Endothelial cell (in vitro differentiated cells): ENCODE measurements around the gene SLFN12. TPM values are rescaled to one million over a fixed set of nuclear protein-coding genes. Genes with fewer than 3 reads are reported as not detected.

Source experiments
- DNase-seq: peaks from one replicate; pipeline ENCODE4 v3.0.0; 2021; ENCODE audit warnings: low spot score
- H3K27ac Mint-ChIP-seq: one replicate; pipeline ENCODE4 v1.8.0; 2021; ENCODE audit warnings: mixed read lengths, inconsistent platforms; ENCODE audit not compliant: unreplicated experiment
- H3K27me3 Mint-ChIP-seq: one replicate; pipeline ENCODE4 v1.8.0; 2021; ENCODE audit warnings: mild to moderate bottlenecking, moderate library complexity, mixed read lengths, inconsistent platforms; ENCODE audit not compliant: unreplicated experiment
- H3K36me3 Mint-ChIP-seq: one replicate; pipeline ENCODE4 v1.8.0; 2021; ENCODE audit warnings: mild to moderate bottlenecking, low read depth, mixed read lengths, inconsistent platforms; ENCODE audit not compliant: unreplicated experiment
- H3K4me1 Mint-ChIP-seq: one replicate; pipeline ENCODE4 v1.8.0; 2021; ENCODE audit warnings: mild to moderate bottlenecking, mixed read lengths, inconsistent platforms; ENCODE audit not compliant: unreplicated experiment
- H3K4me3 Mint-ChIP-seq: one replicate; pipeline ENCODE4 v1.8.0; 2021; ENCODE audit warnings: mild to moderate bottlenecking, mixed read lengths, inconsistent platforms; ENCODE audit not compliant: unreplicated experiment
- H3K9me3 Mint-ChIP-seq: one replicate; pipeline ENCODE4 v1.8.0; 2021; ENCODE audit warnings: mixed read lengths, inconsistent platforms; ENCODE audit not compliant: unreplicated experiment
- total RNA-seq: library from RNA; stranded (reverse); fragmentation: NEBNext Ultra II Directional; extraction: Animal tissue kit (Norgen Biotek cat#: 25700); gene quantifications from one replicate; pipeline ENCODE4 v1.2.1, GENCODE V29; 2021; ENCODE audit not compliant: unreplicated experiment
- TF ChIP-seq, protein P1 (sequence below): fragments of 200-600 bp; sonication (generic); IDR thresholded peaks from one replicate; pipeline ENCODE4 v1.5.0; 2021; ENCODE audit warnings: antibody characterized with exemption; ENCODE audit not compliant: unreplicated experiment

The SLFN12 gene
- total RNA-seq, 1 donor from 2014 or later, result 25.7 TPM

DNA sequence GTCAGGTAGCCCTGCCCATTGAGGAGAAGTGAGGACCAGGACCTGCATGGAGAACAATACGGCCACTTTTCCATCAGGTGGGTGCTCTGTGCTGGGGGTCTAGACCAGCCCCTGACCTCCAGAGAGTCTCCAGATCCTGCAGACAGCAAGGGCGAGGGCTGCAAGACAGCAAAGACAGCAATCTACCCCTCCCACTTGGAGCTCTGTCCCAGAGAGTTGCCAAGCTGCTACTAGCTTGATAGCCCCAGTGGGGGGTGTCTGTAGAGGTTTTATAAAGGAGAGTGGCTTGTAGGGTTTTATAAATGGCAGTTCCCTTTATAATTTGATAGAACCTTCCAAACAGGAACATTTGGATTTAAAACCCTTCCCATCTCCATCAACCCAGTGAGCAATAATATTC is 42.1 kb downstream of the SLFN12 start:
- Mint-ChIP-seq H3K9me3 (no peaks in the 10 kb centered on the region), H3K4me1 (no peaks in the 10 kb centered on the region), H3K36me3 (peaks cover 4% of the 10 kb centered on the region), H3K27ac (no peak overlapping the region), H3K27me3 (peaks cover 1% of the 10 kb centered on the region), H3K4me3 (no peak overlapping the region)
- TF ChIP-seq, protein P1, sequence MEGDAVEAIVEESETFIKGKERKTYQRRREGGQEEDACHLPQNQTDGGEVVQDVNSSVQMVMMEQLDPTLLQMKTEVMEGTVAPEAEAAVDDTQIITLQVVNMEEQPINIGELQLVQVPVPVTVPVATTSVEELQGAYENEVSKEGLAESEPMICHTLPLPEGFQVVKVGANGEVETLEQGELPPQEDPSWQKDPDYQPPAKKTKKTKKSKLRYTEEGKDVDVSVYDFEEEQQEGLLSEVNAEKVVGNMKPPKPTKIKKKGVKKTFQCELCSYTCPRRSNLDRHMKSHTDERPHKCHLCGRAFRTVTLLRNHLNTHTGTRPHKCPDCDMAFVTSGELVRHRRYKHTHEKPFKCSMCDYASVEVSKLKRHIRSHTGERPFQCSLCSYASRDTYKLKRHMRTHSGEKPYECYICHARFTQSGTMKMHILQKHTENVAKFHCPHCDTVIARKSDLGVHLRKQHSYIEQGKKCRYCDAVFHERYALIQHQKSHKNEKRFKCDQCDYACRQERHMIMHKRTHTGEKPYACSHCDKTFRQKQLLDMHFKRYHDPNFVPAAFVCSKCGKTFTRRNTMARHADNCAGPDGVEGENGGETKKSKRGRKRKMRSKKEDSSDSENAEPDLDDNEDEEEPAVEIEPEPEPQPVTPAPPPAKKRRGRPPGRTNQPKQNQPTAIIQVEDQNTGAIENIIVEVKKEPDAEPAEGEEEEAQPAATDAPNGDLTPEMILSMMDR, result no peak
- no peak for DNase-seq

DNA sequence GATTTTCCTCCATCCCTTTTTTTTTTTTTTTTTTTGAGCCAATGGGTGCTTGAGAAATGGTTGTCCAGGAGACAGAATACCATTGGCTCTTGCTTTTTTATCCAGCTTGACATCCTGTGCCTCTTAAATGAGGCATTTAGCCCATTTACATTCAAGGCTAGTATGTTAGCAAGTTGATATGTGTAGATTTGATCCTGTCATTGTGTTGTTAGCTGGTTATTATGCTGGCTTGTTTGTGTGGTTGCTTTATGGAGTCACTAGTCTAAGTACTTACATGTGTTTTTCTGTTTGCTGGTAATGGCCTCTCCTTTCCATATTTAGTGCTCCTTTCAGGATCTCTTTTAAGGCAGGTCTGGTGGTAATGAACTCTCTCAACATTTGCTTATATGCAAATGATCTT is 44.8 kb downstream of the SLFN12 start:
- H3K27ac Mint-ChIP-seq, result no peak overlapping the region
- no peaks in the 10 kb centered on the region for H3K36me3 Mint-ChIP-seq
- peaks cover 6% of the 10 kb centered on the region for H3K27me3 Mint-ChIP-seq
- H3K4me1 Mint-ChIP-seq, result no peaks in the 10 kb centered on the region
- TF ChIP-seq, protein P1, result no peak
- H3K9me3 Mint-ChIP-seq, result no peaks in the 10 kb centered on the region
- no peak for DNase-seq
- H3K4me3 Mint-ChIP-seq, result no peak overlapping the region

DNA sequence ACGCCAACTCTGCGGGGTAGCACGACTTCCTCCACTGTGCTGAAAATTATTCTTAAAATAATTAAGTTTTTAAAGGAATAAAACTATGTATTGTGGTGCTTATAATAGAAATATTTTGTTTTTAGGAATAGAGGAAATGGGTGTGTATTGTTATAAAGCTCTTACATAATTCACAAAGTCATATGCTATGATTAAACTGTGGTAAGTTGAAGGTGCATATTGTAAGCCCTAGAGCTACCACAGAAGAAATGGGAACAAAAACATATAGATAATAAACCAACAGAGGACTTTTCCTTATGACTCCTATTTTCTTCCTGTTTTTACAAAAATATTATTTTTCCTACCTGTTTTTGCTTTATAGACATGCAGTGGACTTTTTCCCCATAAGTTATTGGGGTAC is 54.6 kb downstream of the SLFN12 start:
- TF ChIP-seq, protein P1, result no peak
- Mint-ChIP-seq H3K4me1 (peaks cover 5% of the 10 kb centered on the region), H3K27ac (no peak overlapping the region), H3K36me3 (no peaks in the 10 kb centered on the region), H3K27me3 (no peaks in the 10 kb centered on the region), H3K4me3 (no peak overlapping the region), H3K9me3 (no peaks in the 10 kb centered on the region)
- no peak for DNase-seq

DNA sequence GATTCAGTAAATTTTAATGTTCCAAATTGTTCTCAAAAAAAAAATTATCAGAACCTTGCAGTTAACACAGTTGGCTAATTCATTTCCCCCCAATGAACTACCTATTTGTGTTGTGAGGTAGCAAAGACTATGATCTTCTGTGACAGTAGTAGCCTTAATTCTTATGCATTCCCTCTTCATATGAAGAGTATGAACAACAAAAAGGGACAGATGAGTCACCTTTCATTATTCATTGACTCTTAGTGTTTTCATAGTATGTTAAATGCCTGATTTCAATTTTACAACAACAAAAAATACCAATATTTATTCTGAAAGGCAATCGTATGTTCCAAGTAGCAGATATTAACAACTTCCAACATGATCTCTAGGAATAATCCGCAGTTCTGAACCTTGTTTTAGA is 55.2 kb downstream of the SLFN12 start:
- no peaks in the 10 kb centered on the region for H3K27me3 Mint-ChIP-seq

DNA sequence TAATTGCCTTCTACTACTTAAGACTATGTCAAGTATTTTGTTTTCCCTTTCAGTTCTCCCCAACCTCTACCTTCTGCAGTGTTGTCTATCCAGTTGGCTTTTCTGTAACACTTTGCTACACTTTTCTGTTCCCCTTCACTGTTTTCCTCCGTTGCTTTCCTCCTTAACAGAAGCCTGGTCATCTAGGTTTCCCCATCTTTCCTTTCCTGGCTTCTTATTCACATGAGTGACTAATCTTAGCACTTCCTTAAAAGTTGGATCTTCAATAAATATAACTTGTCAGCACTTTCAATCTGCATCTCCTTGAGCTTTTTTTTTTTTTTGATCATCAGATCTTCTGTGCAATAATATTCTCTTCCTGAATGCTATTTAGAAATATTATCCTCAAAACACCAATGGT is 56.1 kb downstream of the SLFN12 start:
- TF ChIP-seq, protein P1, result no peak
- no peaks in the 10 kb centered on the region for H3K9me3 Mint-ChIP-seq
- no peak overlapping the region for H3K4me3 Mint-ChIP-seq
- H3K36me3 Mint-ChIP-seq, result no peaks in the 10 kb centered on the region
- H3K27me3 Mint-ChIP-seq, result no peaks in the 10 kb centered on the region
- no peak for DNase-seq
- H3K4me1 Mint-ChIP-seq, result peaks cover 5% of the 10 kb centered on the region
- H3K27ac Mint-ChIP-seq, result no peak overlapping the region

More for the DNA sequence above, 55.2 kb downstream of the SLFN12 start:
- H3K4me1 Mint-ChIP-seq, result peaks cover 5% of the 10 kb centered on the region
- no peaks in the 10 kb centered on the region for H3K36me3 Mint-ChIP-seq
- H3K4me3 Mint-ChIP-seq, result no peak overlapping the region
- no peak for DNase-seq
- TF ChIP-seq, protein P1, result no peak
- H3K9me3 Mint-ChIP-seq, result no peaks in the 10 kb centered on the region
- H3K27ac Mint-ChIP-seq, result no peak overlapping the region
